Neural cell (in vitro differentiated cells): ENCODE results near the gene KLF2. TPM values are rescaled to one million over a fixed set of nuclear protein-coding genes. Genes with fewer than 3 reads are reported as not detected.

Experiments
- H2AFZ ChIP-seq: fragments of 200-600, 300-800 bp; sonication (generic), shearing (Covaris generic); 2 replicates; pipeline ENCODE4 v1.6.0; 2014; ENCODE audit warnings: low read depth, mild to moderate bottlenecking, antibody characterized with exemption, low read length, moderate library complexity
- H3F3A ChIP-seq: fragments of 200-600 bp; shearing (Covaris generic); 2 replicates; pipeline ENCODE4 v1.6.1; 2016; ENCODE audit warnings: mild to moderate bottlenecking, moderate library complexity, mixed read lengths, antibody characterized with exemption, low read length; ENCODE audit not compliant: insufficient read depth, poor library complexity, severe bottlenecking
- H3K27ac ChIP-seq: fragments of 200-600, 300-800 bp; sonication (generic), shearing (Covaris generic); 2 replicates; pipeline ENCODE4 v1.5.1; 2014; ENCODE audit warnings: mild to moderate bottlenecking, low read length, moderate library complexity
- H3K27me3 ChIP-seq: fragments of 300-800, 200-600 bp; sonication (generic), shearing (Covaris generic); 2 replicates; pipeline ENCODE4 v1.6.0; 2014; ENCODE audit warnings: mild to moderate bottlenecking, low read depth, low read length, moderate library complexity; ENCODE audit not compliant: insufficient read depth
- H3K36me3 ChIP-seq: fragments of 300-800, 200-600 bp; sonication (generic), shearing (Covaris generic); 2 replicates; pipeline ENCODE4 v1.5.1; 2014; ENCODE audit warnings: mild to moderate bottlenecking, antibody characterized with exemption, low read length, moderate library complexity; ENCODE audit not compliant: insufficient read depth
- H3K4me2 ChIP-seq: fragments of 300-800, 200-600 bp; sonication (generic), shearing (Covaris generic); 2 replicates; pipeline ENCODE4 v1.6.0; 2014; ENCODE audit warnings: mild to moderate bottlenecking, low read length
- H3K4me3 ChIP-seq: fragments of 300-800, 200-600 bp; sonication (generic), shearing (Covaris generic); 2 replicates; pipeline ENCODE4 v1.5.1; 2014; ENCODE audit warnings: mild to moderate bottlenecking, low read length, moderate library complexity
- H3K79me2 ChIP-seq: fragments of 200-600 bp; shearing (Covaris generic); replicated peaks from 2 replicates; pipeline ENCODE4 v1.6.0; 2014; ENCODE audit warnings: mild to moderate bottlenecking, low read length, moderate library complexity; ENCODE audit not compliant: insufficient read depth
- H3K9ac ChIP-seq: fragments of 300-800, 200-600 bp; sonication (generic), shearing (Covaris generic); 2 replicates; pipeline ENCODE4 v1.6.1; 2016; ENCODE audit warnings: mild to moderate bottlenecking, low read length, mixed read lengths
- H3K9me2 ChIP-seq: fragments of 200-600 bp; shearing (Covaris generic); 2 replicates; pipeline ENCODE4 v1.6.1; 2016; ENCODE audit warnings: mild to moderate bottlenecking, low read length, mixed read lengths; ENCODE audit not compliant: insufficient read depth
- H3K9me3 ChIP-seq: fragments of 200-600, 300-800 bp; sonication (generic), shearing (Covaris generic); 2 replicates; pipeline ENCODE4 v1.6.1; 2016; ENCODE audit warnings: mild to moderate bottlenecking, mixed run types, low read length, moderate library complexity, mixed read lengths
- H4K20me1 ChIP-seq: fragments of 200-600 bp; shearing (Covaris generic); 2 replicates; pipeline ENCODE4 v1.6.1; 2016; ENCODE audit warnings: mild to moderate bottlenecking, mixed run types; ENCODE audit not compliant: insufficient read depth
- EP300 ChIP-seq: fragments of 450-650 bp; conservative IDR thresholded peaks from 2 replicates; pipeline ENCODE4 v1.6.1; 2014; ENCODE audit warnings: antibody characterized with exemption, mild to moderate bottlenecking, moderate library complexity; ENCODE audit not compliant: poor library complexity, severe bottlenecking
- EZH2 ChIP-seq: fragments of 200-600, 300-800 bp; shearing (Covaris generic), sonication (generic); IDR thresholded peaks from 2 replicates; pipeline ENCODE4 v1.6.1; 2014; ENCODE audit warnings: antibody characterized with exemption, low read length, borderline replicate concordance, mild to moderate bottlenecking; ENCODE audit not compliant: insufficient read depth, poor library complexity, severe bottlenecking
- MXI1 ChIP-seq: fragments of 450-650 bp; conservative IDR thresholded peaks from 2 replicates; pipeline ENCODE4 v1.6.1; 2014; ENCODE audit warnings: antibody characterized with exemption, mild to moderate bottlenecking; ENCODE audit not compliant: poor library complexity, severe bottlenecking
- POLR2AphosphoS5 ChIP-seq: IDR thresholded peaks from 2 replicates; pipeline ENCODE4 v1.6.1; 2012
- RAD21 ChIP-seq: fragments of 450-650 bp; conservative IDR thresholded peaks from 2 replicates; pipeline ENCODE4 v1.6.1; 2014; ENCODE audit warnings: antibody characterized with exemption, mild to moderate bottlenecking, moderate library complexity
- SMC3 ChIP-seq: fragments of 450-650 bp; conservative IDR thresholded peaks from 2 replicates; pipeline ENCODE4 v1.6.1; 2014; ENCODE audit warnings: antibody characterized with exemption, mild to moderate bottlenecking, moderate library complexity; ENCODE audit not compliant: poor library complexity
- TAF1 ChIP-seq: IDR thresholded peaks from 2 replicates; pipeline ENCODE4 v1.6.1; 2012; ENCODE audit warnings: low read depth
- polyA plus RNA-seq: library from polyadenylated mRNA; depleted of rRNA; stranded (reverse); fragments of >200 nt; gene quantifications from 2 replicates; pipeline ENCODE4 v1.2.3, GENCODE V29; 2014
- TF ChIP-seq, protein P1 (sequence below): fragments of 450-650 bp; IDR thresholded peaks from 2 replicates; pipeline ENCODE4 v1.5.1; 2014; ENCODE audit warnings: antibody characterized with exemption, mild to moderate bottlenecking, moderate library complexity; ENCODE audit not compliant: poor library complexity, severe bottlenecking
- TF ChIP-seq, protein P2 (sequence below): IDR thresholded peaks from 2 replicates; pipeline ENCODE4 v1.6.1; 2012; ENCODE audit warnings: borderline replicate concordance

The KLF2 gene
- polyA plus RNA-seq, 1 donor from 2014 or later: 0.15 TPM

DNA sequence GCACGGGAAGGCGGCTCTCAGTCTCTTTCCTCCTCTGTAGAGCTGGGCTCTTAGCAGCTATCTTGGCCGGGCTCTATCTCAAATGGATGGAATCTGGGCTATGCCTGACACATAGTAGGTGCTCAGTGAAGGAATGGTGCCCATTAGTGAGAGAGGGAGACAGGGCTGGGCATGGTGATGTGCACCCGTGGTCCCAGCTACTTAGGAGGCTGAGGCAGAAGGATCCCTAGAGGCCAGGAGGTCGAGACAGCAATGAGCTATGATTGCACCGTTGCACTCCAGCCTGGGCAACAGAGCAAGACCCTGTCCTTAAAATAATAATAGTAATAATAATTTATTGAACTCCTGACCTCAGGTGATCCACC, 14.7 kb downstream of the KLF2 start:
- no peak overlapping the region for H3K27ac ChIP-seq

DNA sequence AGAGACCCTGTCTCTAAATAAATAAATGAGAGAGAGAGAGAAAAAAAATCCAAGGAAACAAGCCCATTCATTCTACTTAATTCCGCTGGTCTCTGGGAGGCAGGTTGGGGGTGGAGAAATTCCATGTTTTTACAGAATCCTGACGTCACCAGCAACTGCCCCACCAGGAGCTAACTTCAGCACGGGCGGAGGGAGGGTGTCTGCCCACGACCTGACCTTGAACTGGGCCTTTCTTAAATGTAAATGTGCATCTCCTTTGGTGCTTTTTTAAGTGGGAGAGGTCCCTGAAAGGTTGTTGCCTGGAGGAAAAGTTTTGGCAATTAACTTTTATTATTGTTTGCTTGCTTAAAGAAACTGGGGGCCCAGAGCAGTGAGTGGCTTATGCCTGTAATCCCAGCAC, 15.5 kb downstream of the KLF2 start:
- Histone ChIP-seq H3K9ac (no peak overlapping the region), H2AFZ (no peak overlapping the region), H4K20me1 (no peaks in the 10 kb centered on the region), H3K4me3 (no peak overlapping the region), H3K27me3 (no peaks in the 10 kb centered on the region), H3K79me2 (no peaks in the 10 kb centered on the region), H3K27ac (no peak overlapping the region), H3K9me3 (no peaks in the 10 kb centered on the region), H3K9me2 (no peaks in the 10 kb centered on the region), H3K36me3 (no peaks in the 10 kb centered on the region), H3K4me2 (no peak overlapping the region), H3F3A (no peaks in the 10 kb centered on the region)
- TF ChIP-seq RAD21 (no peak), EZH2 (no peak), POLR2AphosphoS5 (no peak), EP300 (no peak), SMC3 (no peak), TAF1 (no peak), MXI1 (no peak)
- TF ChIP-seq, protein P1, sequence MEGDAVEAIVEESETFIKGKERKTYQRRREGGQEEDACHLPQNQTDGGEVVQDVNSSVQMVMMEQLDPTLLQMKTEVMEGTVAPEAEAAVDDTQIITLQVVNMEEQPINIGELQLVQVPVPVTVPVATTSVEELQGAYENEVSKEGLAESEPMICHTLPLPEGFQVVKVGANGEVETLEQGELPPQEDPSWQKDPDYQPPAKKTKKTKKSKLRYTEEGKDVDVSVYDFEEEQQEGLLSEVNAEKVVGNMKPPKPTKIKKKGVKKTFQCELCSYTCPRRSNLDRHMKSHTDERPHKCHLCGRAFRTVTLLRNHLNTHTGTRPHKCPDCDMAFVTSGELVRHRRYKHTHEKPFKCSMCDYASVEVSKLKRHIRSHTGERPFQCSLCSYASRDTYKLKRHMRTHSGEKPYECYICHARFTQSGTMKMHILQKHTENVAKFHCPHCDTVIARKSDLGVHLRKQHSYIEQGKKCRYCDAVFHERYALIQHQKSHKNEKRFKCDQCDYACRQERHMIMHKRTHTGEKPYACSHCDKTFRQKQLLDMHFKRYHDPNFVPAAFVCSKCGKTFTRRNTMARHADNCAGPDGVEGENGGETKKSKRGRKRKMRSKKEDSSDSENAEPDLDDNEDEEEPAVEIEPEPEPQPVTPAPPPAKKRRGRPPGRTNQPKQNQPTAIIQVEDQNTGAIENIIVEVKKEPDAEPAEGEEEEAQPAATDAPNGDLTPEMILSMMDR: no peak
- TF ChIP-seq, protein P2, sequence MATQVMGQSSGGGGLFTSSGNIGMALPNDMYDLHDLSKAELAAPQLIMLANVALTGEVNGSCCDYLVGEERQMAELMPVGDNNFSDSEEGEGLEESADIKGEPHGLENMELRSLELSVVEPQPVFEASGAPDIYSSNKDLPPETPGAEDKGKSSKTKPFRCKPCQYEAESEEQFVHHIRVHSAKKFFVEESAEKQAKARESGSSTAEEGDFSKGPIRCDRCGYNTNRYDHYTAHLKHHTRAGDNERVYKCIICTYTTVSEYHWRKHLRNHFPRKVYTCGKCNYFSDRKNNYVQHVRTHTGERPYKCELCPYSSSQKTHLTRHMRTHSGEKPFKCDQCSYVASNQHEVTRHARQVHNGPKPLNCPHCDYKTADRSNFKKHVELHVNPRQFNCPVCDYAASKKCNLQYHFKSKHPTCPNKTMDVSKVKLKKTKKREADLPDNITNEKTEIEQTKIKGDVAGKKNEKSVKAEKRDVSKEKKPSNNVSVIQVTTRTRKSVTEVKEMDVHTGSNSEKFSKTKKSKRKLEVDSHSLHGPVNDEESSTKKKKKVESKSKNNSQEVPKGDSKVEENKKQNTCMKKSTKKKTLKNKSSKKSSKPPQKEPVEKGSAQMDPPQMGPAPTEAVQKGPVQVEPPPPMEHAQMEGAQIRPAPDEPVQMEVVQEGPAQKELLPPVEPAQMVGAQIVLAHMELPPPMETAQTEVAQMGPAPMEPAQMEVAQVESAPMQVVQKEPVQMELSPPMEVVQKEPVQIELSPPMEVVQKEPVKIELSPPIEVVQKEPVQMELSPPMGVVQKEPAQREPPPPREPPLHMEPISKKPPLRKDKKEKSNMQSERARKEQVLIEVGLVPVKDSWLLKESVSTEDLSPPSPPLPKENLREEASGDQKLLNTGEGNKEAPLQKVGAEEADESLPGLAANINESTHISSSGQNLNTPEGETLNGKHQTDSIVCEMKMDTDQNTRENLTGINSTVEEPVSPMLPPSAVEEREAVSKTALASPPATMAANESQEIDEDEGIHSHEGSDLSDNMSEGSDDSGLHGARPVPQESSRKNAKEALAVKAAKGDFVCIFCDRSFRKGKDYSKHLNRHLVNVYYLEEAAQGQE: no peak

More for the DNA sequence above, 14.7 kb downstream of the KLF2 start:
- no peaks in the 10 kb centered on the region for H3K36me3 ChIP-seq
- H3K27me3 ChIP-seq: no peaks in the 10 kb centered on the region
- no peaks in the 10 kb centered on the region for H3K79me2 ChIP-seq
- no peak overlapping the region for H3K4me2 ChIP-seq
- no peak overlapping the region for H2AFZ ChIP-seq
- H3K9ac ChIP-seq: no peak overlapping the region
- TF ChIP-seq SMC3 (no peak), MXI1 (no peak), POLR2AphosphoS5 (no peak), EZH2 (no peak), RAD21 (no peak), EP300 (no peak), TAF1 (no peak)
- TF ChIP-seq, protein P2: no peak
- TF ChIP-seq, protein P1: no peak
- no peaks in the 10 kb centered on the region for H3F3A ChIP-seq
- H3K9me3 ChIP-seq: no peaks in the 10 kb centered on the region
- H3K9me2 ChIP-seq: no peaks in the 10 kb centered on the region
- no peaks in the 10 kb centered on the region for H4K20me1 ChIP-seq
- no peak overlapping the region for H3K4me3 ChIP-seq
